SK-N-SH (cell line): Measurements from ENCODE around the gene ERMAP. TPM values are rescaled to one million over a fixed set of nuclear protein-coding genes. Genes with fewer than 3 reads are reported as not detected.

ENCODE experiments used
- CTCF ChIA-PET: fragments of 300-600, 350-600 bp; formaldehyde crosslinking; extraction: SDS; loops from one replicate; lab custom pipeline; 2021; lab: Yijun Ruan, JAX
- POLR2A ChIA-PET: fragments of 350-600 bp; sonication (Branson Sonifier 250); formaldehyde crosslinking; extraction: SDS; loops from one replicate; lab custom pipeline; 2020; ENCODE audit warnings: antibody characterized with exemption, inconsistent platforms; lab: Yijun Ruan, JAX
- DNase-seq: peaks from one replicate; pipeline ENCODE4 v3.0.0; 2012
- H2AFZ ChIP-seq: fragments of 200-600 bp; sonication (generic); 2 replicates; pipeline ENCODE4 v1.8.1; 2016; ENCODE audit warnings: antibody characterized with exemption, mild to moderate bottlenecking, low read depth
- H3F3A ChIP-seq: fragments of 200-600 bp; sonication (generic); replicated peaks from 2 replicates; pipeline ENCODE3; 2016; ENCODE audit warnings: antibody characterized with exemption, mild to moderate bottlenecking; ENCODE audit not compliant: insufficient read depth
- H3K27ac ChIP-seq, 2 experiments: fragments of 200-500 bp in 1 of 2; fragments of 200-600 bp in 1 of 2; sonication (Bioruptor generic) in 1 of 2; sonication (generic), shearing (Covaris generic) in 1 of 2; 2 replicates each; pipeline versions ENCODE4 v1.5.1 to v1.6.1; 2014 to 2016; ENCODE audit warnings: low read depth in 2 of 2, inconsistent platforms in 1 of 2, low read length in 1 of 2, mild to moderate bottlenecking in 1 of 2, mixed read lengths in 1 of 2
- H3K27me3 ChIP-seq: fragments of 200-600 bp; sonication (generic), shearing (Covaris generic); 2 replicates; pipeline ENCODE4 v1.6.1; 2016; ENCODE audit warnings: mixed run types; ENCODE audit not compliant: insufficient read depth
- H3K36me3 ChIP-seq, 2 experiments: fragments of 200-500 bp in 1 of 2; fragments of 200-600 bp in 1 of 2; sonication (Bioruptor generic) in 1 of 2; sonication (generic) in 1 of 2; replicated peaks in 1 of 2; 2 replicates each; pipeline versions ENCODE3 to v1.5.1; 2014 to 2016; ENCODE audit warnings: low read length in 1 of 2, mild to moderate bottlenecking in 1 of 2; ENCODE audit not compliant: insufficient read depth in 2 of 2, control insufficient read depth in 1 of 2
- H3K4me1 ChIP-seq, 2 experiments: fragments of 200-500 bp in 1 of 2; fragments of 200-600 bp in 1 of 2; sonication (Bioruptor generic) in 1 of 2; sonication (generic), shearing (Covaris generic) in 1 of 2; 2 replicates each; pipeline versions ENCODE4 v1.5.1 to v1.6.1; 2014 to 2016; ENCODE audit warnings: low read depth in 1 of 2, low read length in 1 of 2, mixed run types in 1 of 2; ENCODE audit not compliant: insufficient read depth in 2 of 2, control insufficient read depth in 1 of 2
- H3K4me2 ChIP-seq: fragments of 200-600 bp; sonication (generic), shearing (Covaris generic); 2 replicates; pipeline ENCODE4 v1.6.1; 2017; ENCODE audit warnings: mixed run types
- H3K4me3 ChIP-seq, 2 experiments: fragments of 200-500 bp in 1 of 2; fragments of 200-600 bp in 1 of 2; sonication (Bioruptor generic) in 1 of 2; sonication (generic), shearing (Covaris generic) in 1 of 2; 2 replicates each; pipeline versions ENCODE4 v1.5.1 to v1.8.1; 2014 to 2016; ENCODE audit warnings: low read depth in 2 of 2, inconsistent platforms in 1 of 2, low read length in 1 of 2, mild to moderate bottlenecking in 1 of 2, mixed read lengths in 1 of 2, moderate library complexity in 1 of 2
- H3K79me2 ChIP-seq: fragments of 200-600 bp; sonication (generic); 2 replicates; pipeline ENCODE4 v1.8.1; 2017; ENCODE audit warnings: mild to moderate bottlenecking; ENCODE audit not compliant: insufficient read depth
- H3K9ac ChIP-seq: fragments of 200-600 bp; sonication (generic); 2 replicates; pipeline ENCODE4 v1.6.1; 2017; ENCODE audit warnings: mixed run types
- H3K9me2 ChIP-seq: fragments of 200-600 bp; sonication (generic); 2 replicates; pipeline ENCODE4 v1.6.1; 2017; ENCODE audit warnings: mixed run types
- H3K9me3 ChIP-seq: fragments of 200-600 bp; sonication (generic); 2 replicates; pipeline ENCODE4 v1.6.1; 2017; ENCODE audit warnings: mixed run types, mild to moderate bottlenecking, moderate library complexity
- H4K20me1 ChIP-seq: fragments of 200-600 bp; sonication (generic); 2 replicates; pipeline ENCODE4 v1.6.1; 2017; ENCODE audit warnings: mild to moderate bottlenecking, mixed run types; ENCODE audit not compliant: insufficient read depth
- EP300 ChIP-seq, 2 experiments: IDR thresholded peaks; 2 replicates each; pipeline versions ENCODE4 v1.4.0 to v1.6.1; 2012; ENCODE audit warnings: borderline replicate concordance in 1 of 2, low read depth in 1 of 2, low read length in 1 of 2
- FOXM1 ChIP-seq: IDR thresholded peaks from 2 replicates; pipeline ENCODE4 v1.4.0; 2012; ENCODE audit warnings: low read depth, mild to moderate bottlenecking
- JUND ChIP-seq: IDR thresholded peaks from 2 replicates; pipeline ENCODE4 v1.4.0; 2012
- MEF2A ChIP-seq: IDR thresholded peaks from 2 replicates; pipeline ENCODE4 v1.4.0; 2012; ENCODE audit warnings: low read depth, borderline replicate concordance
- POLR2AphosphoS5 ChIP-seq: IDR thresholded peaks from 2 replicates; pipeline ENCODE4 v1.6.1; 2012; ENCODE audit warnings: low read depth, low read length
- RCOR1 ChIP-seq: fragments of 150-350 bp; IDR thresholded peaks from 2 replicates; pipeline ENCODE4 v1.6.1; 2017; ENCODE audit warnings: antibody characterized with exemption, low read length
- REST ChIP-seq: IDR thresholded peaks from 2 replicates; pipeline ENCODE4 v1.6.1; 2012; ENCODE audit warnings: mild to moderate bottlenecking, low read depth, low read length, moderate library complexity
- RFX5 ChIP-seq: IDR thresholded peaks from 2 replicates; pipeline ENCODE4 v1.6.1; 2012; ENCODE audit warnings: mild to moderate bottlenecking, improper control_type of control experiment, low read length
- RXRA ChIP-seq: IDR thresholded peaks from 2 replicates; pipeline ENCODE4 v1.4.0; 2012; ENCODE audit warnings: low read depth, mild to moderate bottlenecking, borderline replicate concordance
- SIN3A ChIP-seq: IDR thresholded peaks from 2 replicates; pipeline ENCODE4 v1.6.1; 2012; ENCODE audit warnings: low read depth, mild to moderate bottlenecking, low read length, moderate library complexity, borderline replicate concordance
- TAF1 ChIP-seq: IDR thresholded peaks from 2 replicates; pipeline ENCODE4 v1.6.1; 2012; ENCODE audit warnings: low read depth, mild to moderate bottlenecking, low read length, moderate library complexity, borderline replicate concordance
- WGBS: methylation state at CpG from one replicate; pipeline ENCODE4 v1.1.6; 2017; ENCODE audit warnings: low lambda C conversion rate; 5-methylcytosine and 5-hydroxymethylcytosine counted together
- polyA plus RNA-seq, 3 experiments: library from polyadenylated mRNA; depleted of rRNA; stranded (reverse); fragments of >200 nt; gene quantifications; 2 replicates each; pipeline ENCODE4 v1.2.3, GENCODE V29; 2012

Gene ERMAP
- polyA plus RNA-seq, 1 of the 3 experiments (the other 2 are of a cell fraction), result 10.4 TPM

- POLR2A ChIA-PET, result interaction anchor here (0.6 kb wide), 1 partner anchor 26 kb away, joined by 4 read pairs; no protein-coding TSS in a partner anchor
- peaks cover 0 to 4% of the 10 kb centered on the region in 2 experiments for H3K36me3 ChIP-seq
Measured at GRCh38 chr1:42824481-42825035, 7.6 kb downstream of the ERMAP start.

GRCh38 chr1:42825036-42825851, 8.3 kb downstream of the ERMAP start:
- ChIA-PET CTCF (interaction anchor here (1.2 to 2.3 kb wide), 2 partner anchors 21 to 248 kb away, joined by 4 to 9 read pairs; partner anchors contain the start of gene ZNF691), POLR2A (no interaction called here)
- Histone ChIP-seq H3K27me3 (no peaks in the 10 kb centered on the region), H3K36me3 (peaks cover 0 to 4% of the 10 kb centered on the region in 2 experiments), H3K4me2 (no peak overlapping the region), H3K27ac (no peak overlapping the region), H3K4me1 (peaks cover 19 to 20% of the 10 kb centered on the region in 2 experiments; a peak in 3 of 4 replicates), H3F3A (peaks cover 5% of the 10 kb centered on the region), H3K4me3 (no peak overlapping the region), H4K20me1 (no peaks in the 10 kb centered on the region; the same call in 1 of the 2 replicates), H3K79me2 (peaks cover 5% of the 10 kb centered on the region; the same call in 1 of the 2 replicates), H3K9me3 (no peaks in the 10 kb centered on the region), H3K9ac (no peak overlapping the region), H2AFZ (no peak overlapping the region), H3K9me2 (no peaks in the 10 kb centered on the region)
- peak; percentile 20 for DNase-seq
- WGBS, result 96% methylated on average over 10 of the region's 10 CpGs
- TF ChIP-seq MEF2A, result no peak
- TF ChIP-seq TAF1, result no peak
- TF ChIP-seq REST, result no peak
- no peak for TF ChIP-seq RCOR1
- no peak for TF ChIP-seq POLR2AphosphoS5
- TF ChIP-seq RXRA, result no peak
- no peak for TF ChIP-seq JUND
- no peak for TF ChIP-seq SIN3A

More at GRCh38 chr1:42824481-42825035, 7.6 kb downstream of the ERMAP start:
- Histone ChIP-seq H3K9me2 (no peaks in the 10 kb centered on the region), H3K79me2 (peaks cover 12% of the 10 kb centered on the region; the same call in 1 of the 2 replicates), H3K27me3 (no peaks in the 10 kb centered on the region), H3K9me3 (no peaks in the 10 kb centered on the region), H2AFZ (no peak overlapping the region), H3K9ac (no peak overlapping the region), H3F3A (peaks cover 5% of the 10 kb centered on the region), H3K4me1 (peaks cover 19 to 20% of the 10 kb centered on the region in 2 experiments; a peak in 3 of 4 replicates), H3K4me2 (no peak overlapping the region), H4K20me1 (no peaks in the 10 kb centered on the region; the same call in 1 of the 2 replicates), H3K4me3 (no peak overlapping the region), H3K27ac (no peak overlapping the region)
- WGBS, result 99% methylated on average over 4 of the region's 4 CpGs
- CTCF ChIA-PET, result interaction anchor here (1.2 to 2.3 kb wide), 2 partner anchors 22 to 249 kb away, joined by 4 to 9 read pairs; partner anchors contain the start of gene ZNF691
- no peak for TF ChIP-seq EP300 (IDR thresholded peaks at IDR 0.05; ENCODE audit: borderline replicate concordance in 1 of 2, low read depth in 1 of 2, low read length in 1 of 2)
- no peak for TF ChIP-seq FOXM1
- no peak for TF ChIP-seq POLR2AphosphoS5
- no peak for TF ChIP-seq RFX5
- TF ChIP-seq, all 33 proteins: peak for 0
- no peak for DNase-seq
